ENCODE data around the gene POLR1G.

Gene POLR1G

GRCh38 chr19:45413497-45413896, 7.1 kb downstream of the POLR1G start:
- peak; percentile 68 for DNase-seq (ENCODE audit: low read depth)
- H3K4me3 ChIP-seq (ENCODE audit: low read depth, low read length), result no peak overlapping the region
- no peak for TF ChIP-seq CTCF (conservative IDR thresholded peaks at IDR 0.05; ENCODE audit: low read depth, low read length)

GRCh38 chr19:45414468-45414867, 8.0 kb downstream of the POLR1G start:
- no peak overlapping the region for H3K4me3 ChIP-seq (ENCODE audit: low read depth, low read length)
- no peak for TF ChIP-seq CTCF (conservative IDR thresholded peaks at IDR 0.05; ENCODE audit: low read depth, low read length)
- DNase-seq (ENCODE audit: low read depth), result no peak

GRCh38 chr19:45417151-45417550, 10.7 kb downstream of the POLR1G start:
- TF ChIP-seq CTCF (conservative IDR thresholded peaks at IDR 0.05; ENCODE audit: low read depth, low read length), result no peak
- no peak for DNase-seq (ENCODE audit: low read depth)
- H3K4me3 ChIP-seq (ENCODE audit: low read depth, low read length), result no peak overlapping the region

GRCh38 chr19:45418802-45419201, 12.4 kb downstream of the POLR1G start:
- TF ChIP-seq CTCF (conservative IDR thresholded peaks at IDR 0.05; ENCODE audit: low read depth, low read length), result no peak
- no peak for DNase-seq (ENCODE audit: low read depth)
- no peak overlapping the region for H3K4me3 ChIP-seq (ENCODE audit: low read depth, low read length)

GRCh38 chr19:45419396-45419795, 13.0 kb downstream of the POLR1G start:
- no peak for DNase-seq (ENCODE audit: low read depth)
- no peak for TF ChIP-seq CTCF (conservative IDR thresholded peaks at IDR 0.05; ENCODE audit: low read depth, low read length)
- H3K4me3 ChIP-seq (ENCODE audit: low read depth, low read length), result no peak overlapping the region

GRCh38 chr19:45419895-45420294, 13.5 kb downstream of the POLR1G start:
- no peak for TF ChIP-seq CTCF (conservative IDR thresholded peaks at IDR 0.05; ENCODE audit: low read depth, low read length)
- no peak for DNase-seq (ENCODE audit: low read depth)
- H3K4me3 ChIP-seq (ENCODE audit: low read depth, low read length), result no peak overlapping the region

GRCh38 chr19:45420356-45420755, 13.9 kb downstream of the POLR1G start:
- H3K4me3 ChIP-seq (ENCODE audit: low read depth, low read length), result no peak overlapping the region
- no peak for DNase-seq (ENCODE audit: low read depth)
- no peak for TF ChIP-seq CTCF (conservative IDR thresholded peaks at IDR 0.05; ENCODE audit: low read depth, low read length)
